GM18868 (cell line): ENCODE measurements around the gene KLF3.

Source experiments
- ATAC-seq: cut with Tn5 transposase; IDR thresholded peaks from one replicate; pipeline ENCODE4 v1.9.1; 2021; ENCODE audit warnings: mild to moderate bottlenecking, moderate library complexity; ENCODE audit not compliant: unreplicated experiment

KLF3 gene

DNA sequence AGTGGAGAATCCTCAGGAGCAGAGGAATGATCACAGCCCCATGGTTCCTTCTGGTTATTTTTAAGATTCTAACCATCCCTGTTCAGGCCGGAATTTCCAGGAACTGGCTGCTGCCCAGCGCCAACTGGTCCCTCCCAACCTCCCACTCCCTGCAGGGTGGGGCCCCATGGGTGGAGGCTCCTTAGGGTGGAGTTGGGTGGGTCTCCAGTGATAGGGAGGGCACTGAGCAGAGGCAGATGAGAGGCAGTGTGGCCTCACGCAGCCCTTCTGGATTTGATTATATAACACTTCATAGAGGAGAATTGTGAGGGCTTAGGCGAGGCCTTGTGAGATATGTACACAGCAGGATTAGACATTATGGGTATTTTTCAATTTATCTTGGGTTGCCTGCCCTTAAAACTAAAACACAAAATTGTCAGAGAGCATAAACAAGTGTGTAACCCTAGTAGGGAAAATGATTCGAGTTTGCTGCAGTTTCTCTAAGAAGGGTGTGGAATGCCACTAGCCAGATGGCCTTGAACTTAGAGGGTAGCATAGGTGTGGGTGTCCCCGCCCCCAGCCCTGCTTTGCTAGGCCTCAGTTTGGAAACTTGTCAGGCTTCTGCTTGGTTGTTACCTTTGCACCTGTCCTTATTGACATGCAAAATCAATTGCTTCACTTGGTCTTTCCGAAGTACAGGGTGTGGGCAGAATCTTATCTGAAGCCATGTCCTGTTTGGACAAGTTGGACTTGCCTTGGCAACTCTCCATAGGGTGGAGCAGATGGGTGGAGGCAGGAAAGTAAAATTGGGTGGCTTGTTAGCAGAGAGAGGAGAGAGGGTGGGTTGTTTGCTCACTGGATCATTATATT lies 9.4 kb downstream of the KLF3 start:
- ATAC-seq = no peak

DNA sequence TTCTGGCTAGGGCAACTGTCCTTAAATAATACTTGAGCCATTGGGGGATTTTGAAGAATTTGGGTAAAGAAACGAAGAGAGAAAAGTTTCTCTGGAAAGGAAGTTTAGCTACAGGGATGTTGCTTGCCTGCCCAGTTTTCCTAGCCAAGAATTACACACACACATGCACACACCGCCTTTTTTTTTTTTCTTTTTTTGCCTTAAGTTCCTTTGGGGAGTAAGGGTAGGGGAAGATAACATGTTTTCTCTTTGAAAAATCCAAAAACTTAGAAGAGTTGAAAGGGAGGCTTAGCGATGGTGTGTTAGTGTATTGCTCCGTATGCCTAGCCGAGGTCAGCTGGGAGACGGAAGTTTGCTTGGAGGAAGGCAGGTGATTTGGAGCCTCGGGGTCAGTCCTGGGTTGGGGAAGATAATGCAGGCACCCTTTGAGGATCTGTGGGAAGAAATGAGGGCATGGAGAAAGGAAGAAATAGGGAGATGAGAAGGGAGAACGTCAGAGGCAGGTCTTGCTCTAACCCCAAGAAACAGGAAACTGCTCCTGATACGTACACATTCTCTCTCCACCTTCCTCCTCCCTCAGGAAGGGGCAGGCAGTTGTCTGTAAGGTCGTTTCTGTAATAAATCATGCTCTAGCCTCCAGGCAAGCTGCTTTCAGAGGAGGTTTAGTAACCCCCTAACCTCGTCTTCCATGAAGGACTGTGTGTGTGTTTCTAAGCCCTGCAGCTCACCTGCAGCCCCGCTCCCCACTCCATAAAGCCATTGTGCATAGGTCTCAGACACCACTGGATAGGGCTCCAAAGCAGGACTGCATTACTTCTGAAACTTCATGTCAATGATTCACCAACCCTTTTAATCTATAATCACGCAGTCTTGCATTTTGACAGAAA lies 10.5 kb downstream of the KLF3 start:
- no peak for ATAC-seq

DNA sequence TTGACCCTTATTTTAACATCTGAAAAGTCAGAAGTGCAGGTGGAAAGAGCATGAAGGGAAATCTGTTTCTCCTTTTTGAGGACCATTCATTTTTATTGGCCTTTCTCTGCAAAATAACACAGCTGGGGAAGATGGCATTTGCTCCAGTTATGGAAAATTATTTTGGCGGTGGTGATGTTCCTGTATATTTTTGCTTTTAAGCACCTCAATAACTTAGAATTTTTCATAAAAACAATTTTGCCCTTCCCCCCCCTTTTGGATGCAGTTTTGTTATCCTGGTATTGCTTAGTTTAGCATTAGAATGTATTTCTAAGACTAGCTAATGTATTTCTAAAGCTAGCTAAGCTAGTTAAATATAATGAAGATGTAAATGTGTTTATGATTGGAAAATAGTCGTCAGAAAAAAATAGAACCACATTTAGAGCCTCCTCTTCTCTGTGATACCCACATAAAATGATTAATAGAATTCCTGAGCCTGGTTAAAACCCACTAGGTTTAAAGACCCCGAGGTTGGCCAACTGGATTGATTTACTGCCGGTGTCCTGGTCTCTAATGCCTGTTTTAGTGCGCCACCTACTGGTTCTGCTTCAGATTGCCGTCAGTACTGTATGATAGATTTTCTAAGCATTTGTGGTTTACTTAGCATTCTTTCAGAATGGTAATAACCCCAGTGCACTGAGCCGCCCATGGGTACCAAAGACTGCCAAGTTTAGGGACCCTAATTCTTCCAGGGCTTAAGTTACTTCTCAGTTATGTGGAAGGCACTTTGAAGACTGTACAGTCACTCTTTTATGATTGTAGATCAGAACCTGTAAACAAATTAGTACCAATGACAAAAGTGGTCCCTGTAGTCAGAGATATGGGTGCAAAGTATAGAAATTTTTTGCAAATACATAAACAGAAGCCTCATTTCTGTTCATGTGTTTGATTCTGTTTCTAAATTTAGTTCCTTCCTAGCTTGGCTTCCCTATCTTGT lies 11.4 kb downstream of the KLF3 start:
- ATAC-seq = peak; percentile 38

DNA sequence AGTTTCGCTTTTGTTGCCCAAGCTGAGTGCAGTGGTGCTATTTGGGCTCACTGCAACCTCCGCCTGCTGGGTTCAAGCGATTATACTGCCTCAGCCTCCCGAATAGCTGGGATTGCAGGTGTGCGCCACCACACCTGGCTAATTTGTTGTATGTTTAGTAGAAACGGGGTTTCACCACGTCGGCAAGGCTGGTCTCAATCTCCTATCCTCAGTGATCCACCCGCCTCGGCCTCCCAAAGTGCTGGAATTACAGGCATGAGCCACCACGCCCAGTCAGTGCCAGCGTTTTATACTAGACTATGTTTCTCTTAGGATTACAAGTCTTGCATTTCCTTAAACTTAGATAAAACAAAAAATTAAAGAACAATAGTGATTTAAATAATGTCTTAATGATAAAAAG lies 13.0 kb downstream of the KLF3 start:
- no peak for ATAC-seq

DNA sequence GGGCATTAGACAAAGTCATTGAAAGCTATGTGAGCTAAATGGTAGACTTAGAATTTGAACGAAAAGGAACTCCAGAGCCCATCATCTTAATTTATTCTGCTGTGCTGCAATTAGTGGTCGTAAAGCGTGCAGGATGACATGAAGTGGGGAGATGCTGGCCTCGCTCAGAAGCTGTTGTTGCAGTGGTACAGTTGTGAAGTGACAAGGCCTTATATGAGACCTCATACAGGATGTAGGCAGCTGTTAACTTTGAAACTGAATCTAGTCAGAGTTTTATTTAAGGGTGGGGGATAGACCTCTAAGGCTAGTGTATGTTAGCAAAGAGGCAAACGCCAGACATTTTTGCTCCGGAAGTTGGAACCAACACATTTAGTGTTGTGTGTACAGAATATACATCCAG lies 13.4 kb downstream of the KLF3 start:
- no peak for ATAC-seq

DNA sequence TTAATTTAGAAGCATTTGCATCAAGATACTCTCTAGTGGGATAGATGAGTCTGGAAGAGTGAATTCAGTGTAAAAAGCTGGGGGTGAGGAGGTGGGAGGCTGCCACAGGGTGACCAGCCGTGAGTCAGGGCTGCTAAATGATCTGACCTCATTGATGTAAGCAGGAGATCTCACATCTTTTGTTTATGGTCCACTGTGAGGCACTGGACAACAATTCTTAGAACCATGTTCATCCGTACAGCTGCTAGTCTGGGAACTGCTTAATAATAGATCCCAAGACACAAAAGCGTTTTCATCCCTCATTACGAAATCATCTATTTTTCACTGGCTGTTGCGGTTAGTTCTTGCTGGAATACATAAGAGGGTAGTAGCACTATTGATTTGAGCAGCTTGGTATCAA lies 14.1 kb downstream of the KLF3 start:
- ATAC-seq = no peak

DNA sequence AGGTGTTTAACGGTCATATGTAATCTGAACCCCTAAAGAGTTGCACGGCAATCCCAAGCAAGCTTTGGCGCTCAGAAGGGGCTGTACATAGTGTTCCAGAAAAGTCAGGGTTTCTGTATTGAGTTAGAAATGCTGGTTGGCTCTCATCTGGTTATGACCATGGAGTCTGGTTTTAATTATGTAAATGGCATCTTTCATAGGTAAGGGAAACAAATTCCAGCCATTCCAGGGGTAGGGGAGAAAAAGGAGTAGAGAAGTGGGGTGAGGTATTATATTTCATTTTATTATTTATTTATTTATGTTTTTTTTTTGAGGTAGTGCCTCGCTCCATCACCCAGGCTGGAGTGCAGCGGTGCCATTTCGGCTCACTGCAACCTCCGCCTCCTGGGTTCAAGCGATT lies 15.9 kb downstream of the KLF3 start:
- no peak for ATAC-seq

DNA sequence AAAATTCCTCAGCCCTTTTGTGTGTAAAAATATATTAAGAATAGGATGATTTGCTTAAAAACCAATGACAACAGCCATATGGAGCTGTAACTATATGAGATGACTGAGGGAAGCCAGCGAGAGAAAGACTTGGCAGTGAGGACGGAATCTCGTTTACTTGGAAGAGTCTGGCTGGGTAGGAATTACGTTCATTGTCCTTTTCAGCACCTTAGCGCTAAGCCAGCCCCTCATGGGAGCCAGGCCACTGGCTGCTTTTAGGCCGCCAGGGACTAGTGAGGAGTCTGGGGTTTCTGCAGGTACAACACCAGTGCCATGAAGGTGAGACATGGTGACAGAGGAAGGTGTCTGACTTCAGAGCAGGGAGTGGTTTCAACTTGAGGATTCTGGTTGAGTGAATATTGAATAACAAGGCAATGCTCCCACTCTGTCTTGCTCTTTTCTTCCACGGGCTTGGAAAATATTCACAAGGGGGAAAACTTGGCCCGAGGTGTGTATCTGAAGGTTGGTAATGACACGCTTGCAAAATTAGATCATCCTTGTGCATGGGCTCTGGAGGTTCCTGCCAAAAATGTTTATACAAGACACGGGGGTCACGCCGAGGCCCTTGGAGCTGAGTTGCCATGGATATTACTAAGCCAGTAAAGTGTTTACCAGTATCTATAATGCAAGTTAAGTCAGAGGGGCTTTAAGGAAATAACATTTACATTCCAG lies 17.4 kb downstream of the KLF3 start:
- no peak for ATAC-seq

DNA sequence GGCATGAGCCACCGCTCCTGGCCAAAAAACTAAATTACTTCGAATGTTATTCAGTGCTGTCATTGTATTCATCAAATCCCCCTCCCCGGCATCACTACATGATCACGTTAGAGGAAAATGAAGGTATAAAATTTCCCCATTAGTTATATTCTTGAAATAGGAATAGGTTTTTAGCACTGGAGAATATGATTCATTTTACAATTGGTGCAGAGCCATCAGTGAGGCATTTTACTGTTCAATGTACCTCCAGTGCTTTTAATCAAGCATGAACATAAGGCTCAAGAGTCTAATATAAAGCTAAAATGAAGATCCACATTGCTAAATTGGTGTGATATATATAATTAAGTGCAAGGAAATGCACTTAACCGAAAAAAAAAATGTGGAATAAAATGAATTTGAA lies 18.3 kb downstream of the KLF3 start:
- ATAC-seq = no peak

DNA sequence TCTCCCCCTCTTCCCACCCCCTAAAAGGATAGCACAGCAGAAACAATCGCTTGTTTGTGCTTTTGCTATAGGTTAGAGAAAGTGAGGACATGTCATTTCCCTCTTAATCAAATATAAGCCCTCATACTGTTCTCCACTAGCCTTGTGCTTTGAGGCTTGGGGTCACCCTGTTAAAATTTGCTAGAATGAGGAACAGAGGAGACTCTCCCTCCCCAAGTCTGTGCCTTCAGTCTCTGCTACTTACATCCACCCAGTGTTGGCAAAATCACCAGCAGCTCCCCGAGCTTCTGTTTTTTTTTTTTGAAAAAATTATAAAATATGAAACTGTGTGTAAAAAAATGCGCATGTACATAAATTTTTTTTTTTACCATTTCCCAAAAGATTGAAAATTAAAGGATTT lies 19.3 kb downstream of the KLF3 start:
- ATAC-seq = no peak

DNA sequence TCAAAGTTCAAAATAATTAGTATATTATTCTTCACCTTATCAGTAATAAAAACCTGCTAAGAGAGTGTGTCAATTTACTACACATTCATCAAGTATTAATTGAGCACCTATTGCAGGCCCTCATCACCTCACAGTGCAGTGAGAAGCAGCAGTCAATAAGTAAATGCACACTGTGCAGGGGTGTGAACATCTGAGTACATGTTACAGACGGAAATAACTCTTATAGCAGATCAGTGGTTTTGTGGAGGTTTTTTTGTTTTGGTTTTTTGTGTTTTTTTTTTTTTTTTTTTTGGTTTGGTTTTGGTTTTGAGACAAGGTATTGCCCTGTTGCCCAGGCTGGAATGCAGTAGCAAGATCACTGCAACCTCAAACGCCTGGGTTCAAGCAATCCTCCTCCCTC lies 20.3 kb downstream of the KLF3 start:
- ATAC-seq = no peak

DNA sequence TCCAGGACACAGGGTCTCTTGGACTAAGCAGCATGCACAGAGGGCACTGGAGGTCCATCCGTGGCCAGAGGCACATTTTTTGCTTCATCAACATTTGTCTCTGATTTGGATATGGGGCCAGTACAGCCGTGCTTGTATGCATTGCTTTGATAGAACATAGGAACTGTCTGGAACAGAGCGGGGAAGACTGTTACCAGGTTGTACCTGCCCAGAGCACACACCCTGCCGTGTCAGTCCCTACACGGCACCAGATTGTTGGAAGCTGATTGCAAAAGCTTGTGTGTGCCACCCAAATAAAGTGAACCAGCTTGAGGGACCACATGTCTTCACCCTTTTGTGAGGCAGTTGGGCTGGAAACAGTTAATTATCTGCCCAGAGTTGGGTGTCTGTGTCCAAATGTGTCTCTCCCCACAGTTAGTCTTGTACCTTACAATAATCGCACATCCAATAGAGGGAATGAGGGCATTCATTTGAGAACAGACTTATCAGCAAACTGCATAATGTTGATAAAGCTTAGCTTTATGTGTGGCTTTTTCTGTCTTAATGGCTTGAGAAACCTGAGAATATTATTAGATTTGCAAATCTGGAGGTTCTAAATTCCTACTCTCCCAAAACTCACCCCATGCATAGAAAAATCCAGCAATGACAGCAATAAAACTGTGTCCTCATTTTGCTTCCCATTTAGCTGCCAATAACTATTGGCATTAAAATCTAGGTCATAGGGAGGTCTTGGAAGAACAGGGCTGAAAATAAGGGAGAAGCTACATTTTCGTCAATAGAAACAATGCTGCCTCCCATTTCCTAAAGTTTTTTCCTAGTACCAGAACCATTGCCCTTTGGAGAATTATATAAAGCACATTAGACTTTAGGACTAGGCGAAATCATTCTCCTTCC lies 21.2 kb downstream of the KLF3 start:
- ATAC-seq = no peak

DNA sequence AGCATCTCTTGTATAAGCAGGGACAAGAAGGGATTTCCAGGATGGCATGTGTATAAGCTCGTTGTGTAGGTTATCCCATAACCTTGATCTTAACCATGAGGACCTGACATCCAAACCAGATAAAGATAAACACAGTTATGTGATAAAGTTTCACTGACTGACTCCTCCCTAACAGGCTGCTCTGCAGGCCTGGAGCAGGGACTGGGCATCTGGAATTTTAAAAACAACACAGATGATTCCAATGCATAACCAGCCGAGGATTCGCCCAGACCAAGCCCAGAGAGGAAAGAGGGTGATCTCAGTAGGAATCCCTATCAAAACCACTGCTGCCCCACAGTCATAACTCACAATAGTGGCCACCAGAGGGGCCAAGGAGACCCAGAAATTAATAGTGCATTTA lies 22.7 kb downstream of the KLF3 start:
- ATAC-seq = no peak

DNA sequence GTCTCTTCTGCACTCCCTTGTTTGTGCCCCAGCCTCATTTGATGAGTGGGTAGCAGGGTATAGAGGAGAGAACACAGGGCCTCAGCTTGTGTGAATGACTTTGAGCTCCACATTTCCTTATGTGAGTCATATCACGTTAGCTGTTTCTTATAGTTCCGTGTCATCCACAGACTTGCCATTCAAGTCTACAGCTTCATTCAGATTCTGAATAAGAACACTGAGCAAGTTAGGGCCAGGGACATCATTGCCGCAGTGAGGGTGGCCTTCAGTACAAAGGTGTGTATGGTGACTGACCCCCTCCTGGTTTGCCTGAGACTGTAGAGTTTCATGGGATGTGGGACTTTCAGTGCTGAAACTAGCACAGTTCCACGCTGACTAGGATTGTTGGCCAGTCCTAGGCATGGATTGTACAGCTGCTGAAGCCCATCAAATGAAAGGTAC lies 23.6 kb downstream of the KLF3 start:
- ATAC-seq = no peak

DNA sequence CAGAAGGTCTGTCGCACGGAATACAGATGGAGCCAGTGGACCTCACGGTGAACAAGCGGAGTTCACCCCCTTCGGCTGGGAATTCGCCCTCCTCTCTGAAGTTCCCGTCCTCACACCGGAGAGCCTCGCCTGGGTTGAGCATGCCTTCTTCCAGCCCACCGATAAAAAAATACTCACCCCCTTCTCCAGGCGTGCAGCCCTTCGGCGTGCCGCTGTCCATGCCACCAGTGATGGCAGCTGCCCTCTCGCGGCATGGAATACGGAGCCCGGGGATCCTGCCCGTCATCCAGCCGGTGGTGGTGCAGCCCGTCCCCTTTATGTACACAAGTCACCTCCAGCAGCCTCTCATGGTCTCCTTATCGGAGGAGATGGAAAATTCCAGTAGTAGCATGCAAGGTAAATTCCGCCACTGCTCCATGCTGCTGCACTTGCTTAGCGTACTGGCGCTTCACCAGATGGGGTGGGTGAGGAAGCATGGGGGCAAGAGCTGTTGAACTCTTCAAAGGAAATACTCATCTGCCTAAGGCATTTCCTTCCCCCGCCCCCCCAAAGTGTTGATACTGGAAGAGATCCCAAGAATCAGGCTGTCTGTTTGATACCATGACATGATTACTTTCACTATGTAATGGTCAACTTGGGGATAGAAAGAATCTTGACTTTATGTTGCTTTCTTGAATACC lies 24.8 kb downstream of the KLF3 start:
- no peak for ATAC-seq

DNA sequence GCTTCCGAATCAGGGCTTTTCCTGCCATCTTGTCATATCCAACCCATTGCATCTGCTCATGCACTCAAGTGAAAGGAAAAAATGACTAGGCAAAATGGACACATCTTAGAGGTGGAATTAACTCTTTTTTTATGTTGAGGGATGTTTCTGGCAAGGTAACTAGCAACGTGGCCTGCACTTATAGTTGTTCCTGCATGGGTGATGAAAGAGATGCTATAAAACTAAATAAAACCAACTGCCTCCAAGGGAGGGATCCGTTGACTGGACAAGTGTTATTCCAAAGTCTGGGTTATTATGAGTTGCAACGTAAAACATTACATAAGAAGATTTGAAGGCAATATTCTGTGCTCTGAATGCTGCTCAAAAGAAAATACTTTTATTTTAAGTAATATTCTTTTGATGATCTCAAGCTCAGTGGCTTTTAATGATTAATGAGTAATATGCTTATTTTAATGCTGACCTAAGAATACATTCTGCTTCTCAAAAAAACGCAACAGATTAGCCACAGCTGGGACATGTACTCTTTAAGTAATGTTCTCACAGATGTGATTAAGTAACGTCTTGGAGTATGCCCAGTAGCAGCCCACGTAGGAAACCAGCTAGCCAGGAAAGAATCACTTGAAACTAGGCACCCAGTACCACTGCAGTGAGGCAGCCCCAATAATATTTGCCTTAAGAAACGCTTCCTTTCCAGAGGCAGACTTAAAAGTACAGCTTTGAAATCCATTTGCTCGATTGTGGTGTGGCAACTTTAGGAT lies 27.4 kb downstream of the KLF3 start:
- no peak for ATAC-seq

DNA sequence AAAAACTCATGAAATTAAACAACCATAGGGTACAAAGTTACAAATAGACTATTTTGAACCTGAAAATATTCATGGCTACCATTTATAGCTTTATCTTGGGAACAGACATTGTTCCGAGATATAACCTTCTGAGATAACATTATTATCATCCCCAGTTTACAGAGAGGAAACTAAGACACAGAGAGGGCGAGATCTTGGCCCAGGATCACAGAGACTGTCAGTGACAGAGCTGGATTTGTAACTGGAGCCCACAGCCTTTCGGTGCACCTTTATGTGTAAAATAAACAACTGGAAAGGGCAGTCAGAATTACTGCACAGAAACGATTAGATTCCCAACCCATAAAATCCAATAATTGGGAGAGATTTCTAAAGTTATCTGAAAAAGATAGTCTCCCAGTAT lies 28.4 kb downstream of the KLF3 start:
- ATAC-seq = no peak

DNA sequence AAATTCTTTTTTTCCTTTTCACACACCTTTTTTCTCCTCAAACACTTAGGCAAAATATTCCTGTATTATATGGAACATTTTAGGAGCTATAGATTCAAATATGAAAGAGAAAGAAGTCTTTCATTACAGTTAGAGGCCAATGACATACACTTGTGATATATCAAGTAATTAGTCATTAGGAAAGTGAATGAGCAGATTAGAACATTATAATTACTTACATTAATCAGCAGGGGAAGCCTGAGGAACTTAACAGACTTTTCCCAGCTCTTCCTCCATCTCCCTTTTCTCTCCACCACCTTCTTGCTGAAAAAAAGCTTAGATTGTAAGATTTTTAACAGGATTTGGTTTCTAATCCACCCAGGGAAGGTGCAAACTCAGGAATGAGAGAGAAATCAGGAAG lies 29.6 kb downstream of the KLF3 start:
- ATAC-seq = no peak
